ENCODE results near the gene STX18.

- TF ChIP-seq POLR2A (IDR thresholded peaks at IDR 0.05) (no peak), CTCF (IDR thresholded peaks at IDR 0.05) (no peak), POLR2AphosphoS5 (IDR thresholded peaks at IDR 0.05) (no peak)
Observed at GRCh38 chr4:4391866-4392265, 150.0 kb downstream of the STX18 start.

Data from prostate gland (tissue), 2 donors.